ENCODE results near the gene SELE. TPM values are rescaled to one million over a fixed set of nuclear protein-coding genes. Genes with fewer than 3 reads are reported as not detected.
"Not testable (repeated sequence)": the region's sequence is repeated elsewhere in the genome, so short reads cannot be mapped to it uniquely, and the experiment has no call there.

The SELE gene
- total RNA-seq, 1 donor from 2014 or later, result 3.6 TPM

GRCh38 chr1:169683661-169684060 lies 50.2 kb downstream of the SELE start:
- no peak for DNase-seq (ENCODE audit: low spot score)

- not testable (repeated sequence) for DNase-seq (ENCODE audit: low spot score)
These were observed 50.7 kb downstream of the SELE start for GRCh38 chr1:169683168-169683567.

GRCh38 chr1:169682071-169682470 lies 51.8 kb downstream of the SELE start:
- no peak for DNase-seq (ENCODE audit: low spot score)

GRCh38 chr1:169681140-169681539 lies 52.7 kb downstream of the SELE start:
- DNase-seq (ENCODE audit: low spot score), result no peak

- DNase-seq (ENCODE audit: low spot score), result no peak
These were observed 53.4 kb downstream of the SELE start for GRCh38 chr1:169680377-169681019.

- no peak for DNase-seq (ENCODE audit: low spot score)
These were observed 54.2 kb downstream of the SELE start for GRCh38 chr1:169679692-169680091.

GRCh38 chr1:169676001-169676400 lies 57.9 kb downstream of the SELE start:
- DNase-seq (ENCODE audit: low spot score), result no peak

Other genes starting within 250 kb of the SELE start
- 19.5 TPM for gene SLC19A2, start 248.1 kb downstream of the SELE start, total RNA-seq (ENCODE audit: insufficient read depth, low replicate concordance)
- 2.9 TPM for gene F5, start 147.6 kb downstream of the SELE start, total RNA-seq (ENCODE audit: insufficient read depth, low replicate concordance)
- gene SELP, start 104.0 kb downstream of the SELE start, total RNA-seq (ENCODE audit: insufficient read depth, low replicate concordance), result 7.9 TPM
- gene SELL, start 22.5 kb downstream of the SELE start, total RNA-seq (ENCODE audit: insufficient read depth, low replicate concordance), result 3.1 TPM
- 3.9 TPM for gene METTL18, start 60.8 kb upstream of the SELE start, total RNA-seq (ENCODE audit: insufficient read depth, low replicate concordance)
- 15.9 TPM for gene SCYL3, start 159.8 kb upstream of the SELE start, total RNA-seq (ENCODE audit: insufficient read depth, low replicate concordance)

Data from umbilical cord (tissue), 2 donors.